Brain microvascular endothelial cell (primary cell): Measurements from ENCODE around the gene SPIN2B.
"Not testable (repeated sequence)": the region's sequence is repeated elsewhere in the genome, so short reads cannot be mapped to it uniquely, and the experiment has no call there.

ENCODE experiments used
- DNase-seq: peaks from one replicate; pipeline ENCODE4 v3.0.0-alpha.2; 2020
- H3K27ac ChIP-seq: fragments of 250-450 bp; sonication (Bioruptor Pico); 2 replicates; pipeline ENCODE4 v1.5.1; 2020; ENCODE audit warnings: mild to moderate bottlenecking, moderate library complexity
- H3K27me3 ChIP-seq: fragments of 250-450 bp; sonication (Bioruptor Pico); replicated peaks from 2 replicates; pipeline ENCODE4 v1.5.1; 2020; ENCODE audit warnings: mild to moderate bottlenecking
- H3K36me3 ChIP-seq: fragments of 250-450 bp; sonication (Bioruptor Pico); replicated peaks from 2 replicates; pipeline ENCODE4 v1.5.1; 2020; ENCODE audit warnings: mild to moderate bottlenecking
- H3K4me3 ChIP-seq: 2 replicates; pipeline ENCODE4 v1.5.1; 2011; ENCODE audit warnings: low read depth, mild to moderate bottlenecking, control low read depth, low read length, moderate library complexity
- CTCF ChIP-seq: IDR thresholded peaks from 2 replicates; pipeline ENCODE4 v1.5.1; 2011; ENCODE audit warnings: low read depth, mild to moderate bottlenecking, moderate library complexity, low read length, control low read depth, inconsistent platforms; ENCODE audit errors: missing control alignments
- in situ Hi-C: cut with HindIII; loops from 2 replicates; pipeline ENCODE4 v1.10.0; 2017; ENCODE audit warnings: low sequenced_read_pairs, low pct_ligation_motif_present

The SPIN2B gene

GRCh38 chrX:57135287-57135686 lies 13.9 kb upstream of the SPIN2B start:
- no peak overlapping the region for H3K27ac ChIP-seq
- no peaks in the 10 kb centered on the region for H3K27me3 ChIP-seq
- H3K36me3 ChIP-seq: no peaks in the 10 kb centered on the region
- no peak for DNase-seq
- no peak overlapping the region for H3K4me3 ChIP-seq
- in situ Hi-C loops: no loop called here
- TF ChIP-seq CTCF: no peak

DNA sequence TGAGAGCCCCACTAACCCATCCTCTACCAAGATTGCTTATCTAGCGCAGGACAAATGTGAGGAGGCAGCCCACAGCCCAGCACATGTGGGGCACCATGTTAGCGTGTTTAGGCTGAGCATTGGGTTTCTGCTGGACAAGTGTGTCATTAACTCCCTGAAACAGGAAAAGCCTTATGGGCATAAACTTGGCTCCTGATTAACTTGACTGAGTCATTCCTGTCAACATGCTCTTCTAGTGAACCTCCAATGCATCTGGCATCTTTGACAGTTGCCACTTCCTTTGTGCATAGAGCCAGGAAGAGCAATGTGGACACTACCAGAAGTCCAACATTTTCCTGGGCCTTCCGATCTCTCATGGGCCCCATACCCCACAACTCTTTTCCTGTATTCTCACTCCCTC lies 13.4 kb upstream of the SPIN2B start:
- in situ Hi-C loops: no loop called here
- no peak for TF ChIP-seq CTCF
- Histone ChIP-seq H3K27me3 (no peaks in the 10 kb centered on the region), H3K27ac (no peak overlapping the region), H3K36me3 (no peaks in the 10 kb centered on the region), H3K4me3 (no peak overlapping the region)
- no peak for DNase-seq

- in situ Hi-C loops: no loop called here
- H3K36me3 ChIP-seq: no peaks in the 10 kb centered on the region
- H3K4me3 ChIP-seq: no peak overlapping the region
- H3K27me3 ChIP-seq: no peaks in the 10 kb centered on the region
- no peak for TF ChIP-seq CTCF
- no peak for DNase-seq
- H3K27ac ChIP-seq: no peak overlapping the region
Observed at GRCh38 chrX:57133706-57134105, 12.4 kb upstream of the SPIN2B start.

GRCh38 chrX:57133284-57133683 lies 11.9 kb upstream of the SPIN2B start:
- DNase-seq, H3K27ac ChIP-seq, H3K36me3 ChIP-seq, in situ Hi-C loops, H3K27me3 ChIP-seq, H3K4me3 ChIP-seq: not testable (repeated sequence)

DNA sequence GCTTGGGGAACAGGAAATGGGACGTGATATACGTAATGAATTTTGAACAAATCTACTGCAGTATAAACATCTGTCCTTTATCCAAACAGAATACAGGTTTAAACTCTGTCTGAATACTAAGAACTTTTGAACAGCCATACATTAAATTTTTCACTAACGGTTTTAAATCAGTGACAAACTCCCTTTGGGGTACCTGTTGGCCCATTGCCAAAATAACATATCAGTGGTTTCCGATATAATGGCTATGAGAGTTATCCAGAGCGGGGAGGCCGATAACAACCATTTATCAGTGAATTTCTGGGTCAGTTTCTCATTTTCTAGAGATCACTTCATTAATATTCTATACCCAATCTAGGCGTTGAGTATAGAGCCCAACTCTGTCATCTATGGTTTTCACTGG lies 10.7 kb upstream of the SPIN2B start:
- no peak for TF ChIP-seq CTCF
- no peak overlapping the region for H3K4me3 ChIP-seq
- no peak for DNase-seq
- H3K36me3 ChIP-seq: no peaks in the 10 kb centered on the region
- H3K27me3 ChIP-seq: no peaks in the 10 kb centered on the region
- H3K27ac ChIP-seq: no peak overlapping the region
- in situ Hi-C loops: no loop called here

- in situ Hi-C loops: no loop called here
- H3K4me3 ChIP-seq: peak overlapping the region; percentile 73
- no peaks in the 10 kb centered on the region for H3K36me3 ChIP-seq
- no peaks in the 10 kb centered on the region for H3K27me3 ChIP-seq
- TF ChIP-seq CTCF: no peak
- DNase-seq: no peak
- peak overlapping the region; percentile 79 for H3K27ac ChIP-seq
Observed at GRCh38 chrX:57121816-57122215, 468 bp upstream of the SPIN2B start.

DNA sequence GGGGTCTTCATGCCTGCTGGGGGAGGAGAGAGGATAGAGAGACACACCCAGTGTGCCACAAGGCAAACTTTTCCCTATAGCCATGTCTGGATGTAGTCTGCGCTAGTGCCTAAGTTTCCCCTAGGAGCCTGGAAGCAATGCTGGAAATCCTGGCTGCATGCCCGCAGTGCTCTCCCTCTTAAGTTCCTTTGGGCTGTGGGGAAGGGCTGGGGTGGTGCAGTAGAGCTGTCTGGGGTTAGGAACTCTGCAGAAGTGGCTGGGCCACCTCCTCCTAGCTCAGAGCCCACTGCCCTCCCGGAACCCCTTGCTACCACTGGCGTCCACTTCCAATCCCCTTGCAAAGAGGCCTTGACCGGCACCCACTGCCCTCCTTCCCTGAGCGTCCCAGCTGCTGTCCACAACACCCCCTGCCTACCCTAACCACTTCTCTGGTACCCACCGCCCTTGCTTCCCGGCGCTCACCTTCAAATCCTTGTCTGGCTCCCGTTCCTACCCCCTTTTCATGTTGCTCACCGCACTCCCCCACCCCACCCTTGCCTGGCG lies 658 bp downstream of the SPIN2B start:
- H3K27me3 ChIP-seq, DNase-seq, in situ Hi-C loops, H3K36me3 ChIP-seq, H3K27ac ChIP-seq: not testable (repeated sequence)
- peak overlapping the region; percentile 73 for H3K4me3 ChIP-seq
